Sigmoid colon (tissue), 3 donors: ENCODE results near the gene RECK.

Experiments
- CTCF ChIP-seq, 4 experiments: fragments of 450-650 bp in 3 of 4; fragments of 200-600 bp in 1 of 4; IDR thresholded peaks; one replicate each; pipeline ENCODE4 v1.5.1; 2016 to 2019; ENCODE audit warnings: antibody characterized with exemption in 4 of 4, mild to moderate bottlenecking in 3 of 4, moderate library complexity in 2 of 4
- POLR2A ChIP-seq, 2 donors: fragments of 450-650 bp; IDR thresholded peaks; one replicate each; pipeline ENCODE4 v1.6.1; 2016; ENCODE audit warnings: antibody characterized with exemption in 2 of 2, mild to moderate bottlenecking in 2 of 2, moderate library complexity in 2 of 2

DNA sequence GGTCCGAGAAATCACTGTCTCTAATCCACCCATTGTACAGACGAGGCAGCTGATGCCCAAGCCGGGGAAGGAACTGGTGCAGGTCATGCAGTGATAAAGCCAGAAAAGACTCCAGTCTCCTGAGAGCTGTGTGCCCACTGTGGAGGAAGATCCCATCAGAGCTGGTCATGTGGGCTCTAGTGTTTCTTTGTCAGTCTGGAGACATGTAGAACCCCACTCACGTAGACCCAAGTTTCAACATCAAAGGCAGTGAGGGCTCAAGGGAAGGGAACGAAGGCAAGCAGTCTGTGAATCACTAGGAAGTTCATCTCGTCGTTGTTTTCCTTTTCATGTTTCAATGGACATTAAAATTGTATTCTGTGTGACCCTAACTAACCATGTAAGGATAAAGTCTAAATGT is 85.3 kb downstream of the RECK start:
- TF ChIP-seq CTCF (IDR thresholded peaks at IDR 0.05) (no peak), POLR2A (IDR thresholded peaks at IDR 0.05) (no peak)
